PFSK-1 (cell line): ENCODE measurements around the gene GMEB2.

Experiments
- FOXP2 ChIP-seq: optimal IDR thresholded peaks from 2 replicates; pipeline ENCODE3; 2011; ENCODE audit warnings: borderline replicate concordance, control low read depth, inconsistent platforms; ENCODE audit not compliant: insufficient read depth; ENCODE audit errors: extremely low read length, extremely low read depth
- POLR2AphosphoS5 ChIP-seq: IDR thresholded peaks from 2 replicates; pipeline ENCODE4 v1.6.1; 2012; ENCODE audit warnings: low read depth, mild to moderate bottlenecking, control low read depth, low read length, moderate library complexity
- REST ChIP-seq, 2 experiments: IDR thresholded peaks; 2 replicates each; pipeline versions ENCODE4 v1.6.1 to v1.8.0; 2011 to 2012; ENCODE audit warnings: low read depth in 2 of 2, low read length in 2 of 2, control low read depth in 1 of 2, inconsistent platforms in 1 of 2, mild to moderate bottlenecking in 1 of 2, moderate library complexity in 1 of 2; ENCODE audit not compliant: insufficient read depth in 1 of 2
- SIN3A ChIP-seq: IDR thresholded peaks from 2 replicates; pipeline ENCODE4 v1.6.1; 2012; ENCODE audit warnings: mild to moderate bottlenecking, low read length, moderate library complexity, borderline replicate concordance; ENCODE audit not compliant: insufficient read depth
- TAF1 ChIP-seq: IDR thresholded peaks from 2 replicates; pipeline ENCODE4 v1.6.1; 2012; ENCODE audit warnings: low read length, control low read depth, borderline replicate concordance; ENCODE audit not compliant: insufficient read depth

- TF ChIP-seq REST (IDR thresholded peaks at IDR 0.05; ENCODE audit: insufficient read depth in 1 of 2, low read depth in 2 of 2, low read length in 2 of 2), result no peak
- TF ChIP-seq POLR2AphosphoS5, result no peak
- no peak for TF ChIP-seq FOXP2
- no peak for TF ChIP-seq TAF1
- TF ChIP-seq SIN3A, result no peak
Observed at GRCh38 chr20:63588641-63589041, 38.3 kb downstream of the GMEB2 start.
